NB4 (cell line): ENCODE data around the gene DNAJC1.

Experiments
- CTCF ChIP-seq: IDR thresholded peaks from one replicate; pipeline ENCODE4 v1.5.1; 2012; ENCODE audit warnings: low read depth, low read length
- POLR2A ChIP-seq: IDR thresholded peaks from 2 replicates; pipeline ENCODE4 v1.6.1; 2011; ENCODE audit warnings: mild to moderate bottlenecking; ENCODE audit not compliant: insufficient read length; ENCODE audit errors: extremely low read depth

DNA sequence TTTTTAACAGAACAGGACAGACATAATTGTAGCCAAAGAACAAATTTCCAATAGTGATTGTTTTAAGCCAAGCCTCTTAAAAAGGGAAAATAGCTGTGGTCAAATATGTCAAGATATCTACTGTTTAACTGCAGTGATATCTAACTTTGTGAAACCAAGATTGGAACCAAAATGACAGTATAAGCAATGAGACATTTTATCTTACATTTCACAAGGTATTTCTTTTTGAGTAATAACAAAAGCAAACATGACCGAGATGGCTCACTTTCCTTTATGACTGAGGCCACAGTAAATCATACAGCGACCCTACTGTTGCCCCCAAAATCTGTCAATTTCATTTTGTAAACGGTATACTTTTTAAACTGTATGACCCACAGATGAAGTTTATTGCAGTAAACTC, 253.7 kb downstream of the DNAJC1 start:
- TF ChIP-seq CTCF: no peak
- no peak for TF ChIP-seq POLR2A
